Tibial nerve (tissue), 3 donors: ENCODE measurements around the gene CIDEC.

Experiments used
- POLR2A ChIP-seq, 2 donors: fragments of 450-650 bp; IDR thresholded peaks; one replicate each; pipeline ENCODE4 v1.6.1; 2017; ENCODE audit warnings: antibody characterized with exemption in 2 of 2, mild to moderate bottlenecking in 2 of 2, moderate library complexity in 2 of 2
- TF ChIP-seq, protein P1 (sequence below), 5 experiments: fragments of 200-600 bp in 3 of 5; fragments of 450-650 bp in 2 of 5; sonication (generic) in 3 of 5; IDR thresholded peaks; one replicate each; pipeline ENCODE4 v1.5.1; 2016 to 2019; ENCODE audit warnings: antibody characterized with exemption in 5 of 5, mild to moderate bottlenecking in 3 of 5, moderate library complexity in 2 of 5

DNA sequence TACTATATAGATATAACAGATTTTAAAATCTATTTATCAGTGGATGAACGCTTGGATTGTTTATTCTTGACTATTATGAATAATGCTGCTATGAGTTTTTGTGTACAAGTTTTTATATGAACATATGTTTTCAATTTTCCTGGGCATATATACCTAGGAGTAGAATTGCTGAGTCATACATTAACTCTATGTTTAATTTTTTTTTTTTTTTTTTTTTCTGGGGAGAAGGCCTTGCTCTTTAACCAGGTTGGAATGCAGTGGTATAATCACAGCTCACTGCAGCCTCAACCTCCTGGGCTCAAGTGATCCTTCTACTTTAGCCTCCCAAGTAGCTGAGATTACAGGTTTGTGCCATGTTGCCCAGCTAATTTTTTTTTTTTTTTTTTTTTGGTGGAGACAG lies 9.1 kb downstream of the CIDEC start:
- TF ChIP-seq, protein P1, sequence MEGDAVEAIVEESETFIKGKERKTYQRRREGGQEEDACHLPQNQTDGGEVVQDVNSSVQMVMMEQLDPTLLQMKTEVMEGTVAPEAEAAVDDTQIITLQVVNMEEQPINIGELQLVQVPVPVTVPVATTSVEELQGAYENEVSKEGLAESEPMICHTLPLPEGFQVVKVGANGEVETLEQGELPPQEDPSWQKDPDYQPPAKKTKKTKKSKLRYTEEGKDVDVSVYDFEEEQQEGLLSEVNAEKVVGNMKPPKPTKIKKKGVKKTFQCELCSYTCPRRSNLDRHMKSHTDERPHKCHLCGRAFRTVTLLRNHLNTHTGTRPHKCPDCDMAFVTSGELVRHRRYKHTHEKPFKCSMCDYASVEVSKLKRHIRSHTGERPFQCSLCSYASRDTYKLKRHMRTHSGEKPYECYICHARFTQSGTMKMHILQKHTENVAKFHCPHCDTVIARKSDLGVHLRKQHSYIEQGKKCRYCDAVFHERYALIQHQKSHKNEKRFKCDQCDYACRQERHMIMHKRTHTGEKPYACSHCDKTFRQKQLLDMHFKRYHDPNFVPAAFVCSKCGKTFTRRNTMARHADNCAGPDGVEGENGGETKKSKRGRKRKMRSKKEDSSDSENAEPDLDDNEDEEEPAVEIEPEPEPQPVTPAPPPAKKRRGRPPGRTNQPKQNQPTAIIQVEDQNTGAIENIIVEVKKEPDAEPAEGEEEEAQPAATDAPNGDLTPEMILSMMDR (IDR thresholded peaks at IDR 0.05), result no peak
- no peak for TF ChIP-seq POLR2A (IDR thresholded peaks at IDR 0.05)
